GM19328 (cell line): ENCODE results near the gene CABP2.
A peak's percentile ranks its signal among the peaks of the same experiment; 100 is the strongest.

Source experiments
- ATAC-seq: cut with Tn5 transposase; IDR thresholded peaks from one replicate; pipeline ENCODE4 v1.9.1; 2021; ENCODE audit warnings: mild to moderate bottlenecking, moderate library complexity; ENCODE audit not compliant: unreplicated experiment

CABP2 gene

GRCh38 chr11:67508486-67509121 lies 14.6 kb downstream of the CABP2 start:
- ATAC-seq: peak; percentile 35

GRCh38 chr11:67507864-67508485 lies 15.3 kb downstream of the CABP2 start, which contains the start of gene CDK2AP2:
TSS of gene CDK2AP2 (minus strand) at chr11:67508162. CDS start at chr11:67508082, 80 bp downstream.
- ATAC-seq: peak; percentile 78

- ATAC-seq: no peak
These were observed 15.9 kb downstream of the CABP2 start for GRCh38 chr11:67507242-67507863.

GRCh38 chr11:67506426-67507051 lies 16.7 kb downstream of the CABP2 start:
- no peak for ATAC-seq

- ATAC-seq: no peak
These were observed 17.4 kb downstream of the CABP2 start for GRCh38 chr11:67505605-67506396.

GRCh38 chr11:67504950-67505581 lies 18.2 kb downstream of the CABP2 start, which contains the start of gene PITPNM1:
TSS of gene PITPNM1 (minus strand) at chr11:67505363. CDS start at chr11:67504180, 1,183 bp downstream.
- ATAC-seq: no peak

- no peak for ATAC-seq
These were observed 19.0 kb downstream of the CABP2 start for GRCh38 chr11:67504005-67504949.

GRCh38 chr11:67503119-67504004 lies 19.9 kb downstream of the CABP2 start:
- no peak for ATAC-seq

GRCh38 chr11:67502328-67502979 lies 20.8 kb downstream of the CABP2 start:
- ATAC-seq: no peak

GRCh38 chr11:67501854-67502253 lies 21.4 kb downstream of the CABP2 start:
- no peak for ATAC-seq

GRCh38 chr11:67500831-67501715 lies 22.2 kb downstream of the CABP2 start:
- ATAC-seq: no peak

- ATAC-seq: no peak
These were observed 22.8 kb downstream of the CABP2 start for GRCh38 chr11:67500484-67500821.

- no peak for ATAC-seq
These were observed 23.3 kb downstream of the CABP2 start for GRCh38 chr11:67499808-67500483.

GRCh38 chr11:67498544-67498972 lies 24.7 kb downstream of the CABP2 start:
- no peak for ATAC-seq

GRCh38 chr11:67497656-67498291 lies 25.5 kb downstream of the CABP2 start:
- no peak for ATAC-seq

GRCh38 chr11:67496113-67496512 lies 27.1 kb downstream of the CABP2 start:
- ATAC-seq: no peak
